ENCODE results near the gene EFHC1.

The EFHC1 gene

GRCh38 chr6:52523378-52524142, 103.4 kb downstream of the EFHC1 start:
- DNase-seq, result no peak

DNA sequence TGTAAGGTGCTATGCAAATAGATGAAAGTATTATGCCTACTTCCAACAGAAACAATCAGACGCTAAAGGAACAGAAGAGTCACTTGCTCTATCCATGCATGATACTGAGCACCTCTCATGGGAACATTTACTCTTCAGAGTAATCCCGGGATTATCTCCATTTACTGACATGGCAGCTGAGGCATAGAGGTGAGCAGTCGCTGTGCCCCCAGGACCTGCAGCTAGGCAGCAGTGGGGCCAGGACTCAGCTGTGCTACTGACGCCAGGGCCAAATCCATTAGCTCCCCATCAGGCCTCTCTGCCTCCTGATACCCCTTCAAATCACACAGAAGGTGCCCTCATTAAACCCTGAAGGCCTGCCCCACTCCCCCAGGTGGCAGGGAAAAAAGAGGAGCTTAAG, 104.8 kb downstream of the EFHC1 start:
- no peak for DNase-seq

DNA sequence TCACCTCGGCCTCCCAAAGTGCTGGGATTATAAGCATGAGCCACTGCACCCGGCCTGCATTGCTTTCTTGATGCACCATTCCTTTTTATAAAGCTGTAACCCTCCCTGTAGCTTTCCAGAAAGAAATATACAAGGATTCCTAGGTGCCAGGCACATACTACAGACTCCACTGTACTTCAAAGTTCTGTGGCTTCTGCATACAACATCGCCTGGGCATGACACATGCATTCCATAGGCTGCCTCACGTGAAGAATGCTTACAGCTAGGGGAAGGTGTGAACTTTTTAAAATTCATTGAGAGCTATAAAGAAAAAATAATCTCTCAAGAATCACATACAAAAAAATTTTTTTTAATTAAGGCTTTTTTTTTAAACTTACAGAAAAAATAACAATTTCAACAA, 106.5 kb downstream of the EFHC1 start:
- no peak for DNase-seq

- no peak for DNase-seq
These were observed 107.3 kb downstream of the EFHC1 start for GRCh38 chr6:52527436-52527835.

- no peak for DNase-seq
These were observed 109.2 kb downstream of the EFHC1 start for GRCh38 chr6:52529311-52529710.

DNA sequence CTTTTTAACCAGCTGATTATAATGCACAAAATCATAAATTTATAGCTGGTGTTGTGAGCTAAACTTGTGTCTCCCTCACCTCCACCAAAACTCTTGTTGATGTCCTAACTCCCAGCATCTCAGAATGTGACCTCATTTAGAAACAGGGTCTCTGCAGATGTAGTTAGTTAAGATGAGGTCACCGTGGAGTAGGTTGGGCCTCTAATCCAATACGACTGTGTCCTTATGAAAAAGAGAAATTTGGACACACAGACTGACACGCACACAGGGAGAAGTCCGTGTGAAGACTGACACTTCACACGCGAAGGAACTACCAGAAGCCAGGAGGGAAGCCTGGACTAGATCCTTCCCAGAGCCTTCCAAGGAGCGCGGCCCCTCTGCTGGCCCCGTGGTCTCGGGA, 110.2 kb downstream of the EFHC1 start:
- DNase-seq, result no peak

- no peak for DNase-seq
These were observed 111.3 kb downstream of the EFHC1 start for GRCh38 chr6:52531396-52531795.

- no peak for DNase-seq
These were observed 111.7 kb downstream of the EFHC1 start for GRCh38 chr6:52531834-52532233.

DNA sequence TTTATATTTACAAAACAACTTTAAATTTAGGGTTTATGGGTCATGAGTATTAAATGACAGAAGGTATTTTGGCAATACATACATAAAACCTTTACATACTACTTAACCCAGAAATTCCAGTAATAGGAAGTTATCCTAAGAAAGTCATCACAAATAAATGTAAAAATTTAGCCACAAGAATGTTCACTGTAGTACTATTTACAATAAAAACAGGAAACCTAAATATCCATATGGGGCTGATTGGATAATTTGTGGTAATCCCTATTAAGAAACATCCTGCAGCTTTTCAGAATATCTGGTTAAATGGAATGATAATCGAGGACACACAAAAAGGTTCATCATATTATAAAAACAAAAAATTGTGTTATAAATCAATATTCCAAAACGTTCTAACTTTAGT, 112.3 kb downstream of the EFHC1 start:
- DNase-seq, result no peak

DNA sequence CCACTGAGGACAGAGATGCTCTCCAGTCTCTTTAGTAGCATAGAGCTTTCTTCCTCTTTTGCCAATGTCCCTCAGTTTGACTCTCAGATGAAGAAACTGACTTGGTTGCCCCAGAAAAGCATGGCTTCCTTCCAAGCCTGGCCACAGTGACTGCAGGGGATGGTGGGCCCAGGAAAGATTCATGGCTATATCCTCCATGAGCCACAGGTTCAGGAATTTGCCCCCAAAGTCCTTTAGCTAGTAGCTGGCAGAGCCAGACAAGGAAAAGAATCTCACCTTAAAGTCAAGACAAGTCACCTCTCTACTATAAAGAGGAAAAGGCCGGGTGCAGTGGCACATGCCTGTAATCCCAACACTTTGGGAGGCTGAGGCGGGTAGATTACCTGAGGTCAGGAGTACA, 113.3 kb downstream of the EFHC1 start:
- no peak for DNase-seq

DNA sequence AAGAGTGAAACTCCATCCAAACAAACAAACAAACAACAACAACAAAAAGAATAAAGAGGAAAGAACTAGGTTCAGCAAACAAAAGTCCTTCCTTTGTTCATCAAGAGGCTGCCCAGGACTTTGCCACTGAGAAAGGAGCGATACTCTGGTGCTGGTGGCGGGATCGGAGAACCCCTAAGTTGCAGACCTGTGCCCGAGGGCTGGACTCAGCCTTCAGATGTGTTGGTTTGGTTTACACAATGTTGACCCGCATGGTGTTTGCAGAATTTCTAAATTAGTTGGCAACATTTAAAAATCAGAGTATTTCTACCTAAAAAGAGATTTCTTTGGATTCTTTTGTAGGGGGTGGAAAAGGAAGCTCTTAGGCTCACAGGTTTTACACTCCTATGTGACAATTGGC, 114.2 kb downstream of the EFHC1 start:
- no peak for DNase-seq

GRCh38 chr6:52534966-52535390, 114.8 kb downstream of the EFHC1 start:
- DNase-seq, result no peak

DNA sequence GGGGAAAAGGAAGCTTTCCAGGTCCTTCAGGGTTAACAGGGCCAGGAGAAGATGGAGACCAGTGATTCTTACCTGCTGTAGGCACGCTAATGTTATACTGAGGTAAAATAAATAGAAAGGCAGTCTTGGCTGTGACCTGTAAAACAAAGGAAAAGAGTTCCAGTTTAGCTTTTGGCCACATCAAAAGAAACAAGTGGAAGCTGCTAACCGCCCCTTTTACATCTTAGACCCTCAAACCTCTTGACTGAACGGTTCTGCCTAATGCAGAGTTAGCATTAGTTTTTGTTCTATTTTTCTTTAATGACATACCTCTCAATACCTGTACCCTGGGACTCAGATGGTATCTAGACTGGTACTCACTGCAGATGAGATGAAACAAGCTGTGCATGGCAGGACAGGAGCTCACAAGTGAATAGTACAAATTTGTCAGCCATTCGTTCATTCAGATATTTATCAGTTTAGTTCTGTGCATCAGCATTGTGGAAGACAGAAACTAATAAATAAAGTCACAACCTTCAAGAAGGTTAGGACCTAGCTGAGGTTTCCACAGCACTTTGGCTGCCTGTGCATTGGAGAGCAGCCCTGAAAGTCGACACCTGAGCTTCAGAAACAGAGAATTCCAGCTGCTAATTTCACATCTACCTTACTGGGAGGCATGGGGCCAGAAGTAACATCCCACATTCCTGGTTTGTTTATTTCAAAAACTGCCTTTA, 115.7 kb downstream of the EFHC1 start:
- no peak for DNase-seq

GRCh38 chr6:52536424-52536916, 116.3 kb downstream of the EFHC1 start:
- DNase-seq, result no peak

DNA sequence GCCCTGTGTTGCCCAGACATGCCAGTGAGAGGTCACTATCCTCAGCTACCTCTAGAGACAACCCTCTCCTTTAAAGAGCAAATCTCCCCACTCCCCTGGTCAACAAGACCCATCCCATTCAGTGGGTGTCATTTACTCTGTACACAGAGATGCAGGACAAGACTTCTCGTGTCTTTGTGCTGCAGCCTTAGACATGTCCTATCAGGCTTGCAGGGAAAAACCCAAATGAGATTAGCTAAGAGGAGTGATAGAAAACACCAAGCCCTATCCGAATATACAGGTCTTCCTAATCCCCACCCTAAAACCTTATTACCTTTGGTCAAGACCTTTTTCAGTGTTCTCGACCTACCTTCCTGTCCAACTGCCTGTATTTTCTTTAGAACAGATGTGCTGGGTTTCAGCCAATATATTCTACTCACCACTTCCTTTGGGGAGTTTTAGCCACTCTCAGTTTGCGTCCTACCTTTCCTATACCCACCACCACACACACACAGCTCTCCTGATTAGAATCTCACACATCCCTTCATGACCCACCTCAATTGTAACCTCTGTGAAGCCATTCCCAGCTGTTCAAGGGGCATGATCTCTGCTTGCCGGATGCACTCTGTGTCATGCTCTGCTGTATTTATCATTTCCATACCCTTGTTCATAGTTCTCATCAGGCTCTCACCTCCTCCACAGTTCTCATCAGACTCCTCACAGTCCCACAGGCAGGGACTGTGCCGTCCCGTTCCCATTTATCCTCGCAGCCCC, 117.0 kb downstream of the EFHC1 start:
- DNase-seq, result no peak

- DNase-seq, result no peak
These were observed 118.2 kb downstream of the EFHC1 start for GRCh38 chr6:52538252-52538900.

GRCh38 chr6:52538901-52539354, 118.8 kb downstream of the EFHC1 start:
- DNase-seq, result no peak

DNA sequence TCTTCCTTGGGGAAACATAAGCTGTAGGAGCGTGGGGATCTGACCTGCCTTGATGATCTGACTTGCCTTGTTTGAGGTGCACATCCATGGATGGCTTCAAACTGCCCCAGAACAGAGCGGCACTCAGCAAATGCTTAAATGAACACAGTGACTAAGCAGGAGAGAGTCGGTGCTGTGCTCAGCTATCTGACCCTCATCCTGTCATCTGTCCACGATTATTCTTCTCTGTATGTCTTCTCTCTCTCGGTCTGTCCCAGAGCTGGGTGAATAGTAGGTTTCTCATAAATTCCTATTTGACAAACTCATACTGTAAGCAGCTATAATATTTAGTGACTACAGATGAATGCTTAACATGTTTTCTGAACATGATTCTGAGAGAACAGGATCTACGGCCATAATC, 119.5 kb downstream of the EFHC1 start:
- DNase-seq, result no peak

DNA sequence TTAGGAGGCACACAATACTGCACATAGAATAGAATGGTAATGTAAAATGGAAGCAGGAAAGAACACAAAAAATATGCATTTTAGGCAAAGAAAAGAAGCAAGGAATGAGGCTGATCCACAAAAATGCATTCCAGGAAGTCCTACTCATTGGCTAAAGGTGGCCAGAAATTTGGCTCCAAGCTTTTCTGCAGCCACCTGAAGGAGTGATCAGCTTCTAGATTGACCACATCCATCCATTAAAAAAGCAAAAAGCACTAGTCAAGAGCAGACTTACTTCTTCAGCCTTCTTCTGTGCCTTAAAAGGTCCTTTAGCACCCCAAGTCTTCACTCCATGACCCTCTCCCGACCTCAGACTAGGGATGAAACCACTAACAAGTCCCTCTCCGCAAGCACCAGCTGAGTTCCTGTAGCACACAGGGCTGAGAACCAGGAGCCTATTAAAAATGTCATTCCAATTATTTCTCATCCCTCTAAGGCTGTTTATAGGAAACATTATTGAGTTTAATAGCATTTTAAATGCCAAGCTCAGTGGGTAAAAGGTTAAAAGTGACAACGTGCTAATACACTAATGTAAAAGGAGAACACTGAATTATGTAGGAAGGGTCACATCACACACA, 120.3 kb downstream of the EFHC1 start:
- DNase-seq, result no peak

DNA sequence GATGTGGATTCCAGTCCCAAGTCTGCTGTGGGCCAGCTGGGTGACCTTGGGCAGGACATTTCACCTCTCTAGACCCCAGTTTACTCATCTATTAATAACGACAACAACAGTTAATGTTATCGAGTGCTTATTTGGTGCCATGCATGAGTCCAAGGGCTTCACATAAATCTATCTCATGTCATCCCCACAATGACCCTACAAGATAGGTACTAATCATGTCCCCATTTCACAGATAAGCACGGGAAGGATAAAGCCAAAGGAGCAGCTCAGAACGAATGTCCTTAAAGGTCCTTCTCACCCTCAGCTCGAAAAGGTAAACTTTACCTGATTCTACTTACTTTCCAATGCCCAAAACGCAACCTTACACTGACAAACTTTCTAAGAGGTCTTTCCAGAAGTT, 121.0 kb downstream of the EFHC1 start:
- DNase-seq, result no peak

DNA sequence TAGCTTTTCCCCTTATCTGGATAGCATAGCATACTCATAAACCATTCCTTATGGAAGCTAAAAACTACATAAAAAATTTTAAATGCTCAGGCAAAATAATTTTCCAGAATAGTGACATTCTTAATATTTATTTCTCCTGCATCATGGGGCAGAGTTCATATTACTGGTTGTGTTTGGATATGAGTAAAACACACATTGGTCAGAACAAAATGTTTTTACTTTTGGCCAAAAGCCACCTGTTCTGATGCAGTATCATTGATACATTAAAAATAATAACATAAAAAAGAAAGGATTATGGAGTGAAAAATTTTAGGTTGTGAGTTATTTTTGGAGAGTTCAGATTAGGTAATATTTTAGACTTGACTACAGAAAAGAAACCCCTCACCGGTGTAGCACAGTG, 123.1 kb downstream of the EFHC1 start:
- DNase-seq, result no peak
